GM18526 (cell line): Measurements from ENCODE around the gene ERI2.

Experiments
- POLR2A ChIP-seq: IDR thresholded peaks from 3 replicates; pipeline ENCODE4 v1.6.1; 2011; ENCODE audit not compliant: insufficient read length; ENCODE audit errors: extremely low read depth

Gene ERI2, protein sequence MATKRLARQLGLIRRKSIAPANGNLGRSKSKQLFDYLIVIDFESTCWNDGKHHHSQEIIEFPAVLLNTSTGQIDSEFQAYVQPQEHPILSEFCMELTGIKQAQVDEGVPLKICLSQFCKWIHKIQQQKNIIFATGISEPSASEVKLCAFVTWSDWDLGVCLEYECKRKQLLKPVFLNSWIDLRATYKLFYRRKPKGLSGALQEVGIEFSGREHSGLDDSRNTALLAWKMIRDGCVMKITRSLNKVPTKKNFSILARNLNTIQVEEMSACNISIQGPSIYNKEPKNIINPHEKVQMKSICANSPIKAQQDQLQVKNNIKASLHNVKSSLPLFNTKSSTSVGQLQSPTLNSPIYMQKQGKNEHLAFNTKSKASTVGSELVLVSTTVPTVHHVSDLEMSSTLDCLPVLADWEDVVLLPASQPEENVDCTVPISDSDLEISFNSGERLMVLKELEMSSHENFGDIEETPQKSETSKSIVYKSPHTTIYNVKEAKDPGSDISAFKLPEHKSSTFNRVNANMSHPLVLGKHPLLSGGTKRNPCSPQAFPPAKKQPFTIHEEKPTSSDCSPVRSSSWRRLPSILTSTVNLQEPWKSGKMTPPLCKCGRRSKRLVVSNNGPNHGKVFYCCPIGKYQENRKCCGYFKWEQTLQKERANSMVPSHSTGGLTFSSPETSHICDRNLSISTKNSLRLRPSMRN

DNA sequence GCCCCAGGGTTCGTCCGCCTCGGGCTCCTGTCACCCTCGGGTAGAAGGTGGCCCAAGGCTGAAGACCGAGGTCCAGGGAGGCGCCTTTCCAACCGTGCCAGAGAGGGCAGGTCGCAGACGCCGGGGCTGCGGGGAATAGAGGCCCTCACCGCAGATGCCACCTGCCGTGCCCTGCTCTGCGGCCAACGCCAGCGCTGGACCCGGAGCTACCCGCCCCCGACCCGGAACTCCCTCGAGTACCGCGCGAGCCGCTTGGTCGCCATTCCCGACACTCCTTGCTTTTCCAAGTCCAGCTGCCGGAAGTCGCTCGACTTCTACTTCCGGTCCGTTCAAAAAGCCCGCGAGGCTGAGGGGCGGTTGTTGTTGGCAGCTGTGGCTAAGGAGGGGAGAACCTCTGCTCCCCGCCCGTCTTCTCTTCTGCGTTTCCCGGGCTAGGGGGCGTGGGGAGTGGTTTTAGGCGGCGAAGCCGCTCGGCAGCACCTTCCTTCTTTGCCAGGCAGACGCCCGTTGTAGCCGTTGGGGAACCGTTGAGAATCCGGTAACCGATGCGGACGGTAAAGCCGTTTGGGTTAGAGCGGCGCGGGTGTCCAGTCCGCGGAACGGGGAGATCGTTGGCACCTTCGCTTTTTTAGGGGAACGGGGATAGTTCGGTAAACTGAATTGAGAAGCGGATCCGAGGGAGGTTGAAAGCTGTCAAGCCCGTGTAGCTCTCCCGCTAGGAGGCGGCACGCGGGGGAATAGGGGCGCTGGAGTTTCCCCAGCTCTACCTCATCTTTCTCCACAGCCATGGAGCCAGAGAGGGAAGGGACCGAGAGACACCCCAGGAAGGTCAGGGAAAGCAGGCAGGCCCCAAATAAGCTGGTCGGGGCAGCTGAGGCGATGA, at the start of gene ERI2, which contains the start of gene REXO5:
TSS of gene ERI2 (minus strand) at position 305 of the 883 bp plus-strand sequence. CDS start at position 263, 42 bp downstream.
TSS of gene REXO5 (plus strand) at position 360 of the 883 bp plus-strand sequence. CDS start at position 787, 427 bp downstream.
- TF ChIP-seq POLR2A = no peak

DNA sequence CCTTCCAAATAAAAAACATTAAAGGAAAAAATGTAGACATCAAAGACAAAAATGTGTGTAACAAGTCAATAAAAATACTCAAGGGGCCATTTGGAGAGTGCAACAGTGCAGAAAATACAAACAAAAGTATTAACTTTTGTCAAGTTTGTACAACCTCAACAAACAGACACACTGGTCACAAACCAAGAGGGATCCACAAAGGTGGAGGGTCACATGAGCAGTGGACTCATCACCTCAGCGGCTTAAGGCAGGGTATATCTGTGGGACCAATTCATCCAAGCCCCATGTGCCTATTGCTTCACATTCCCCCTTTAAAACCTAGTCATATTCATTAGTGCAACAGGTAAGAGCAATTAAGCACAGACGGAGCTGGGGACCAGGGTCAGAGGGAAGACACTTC, 48.7 kb upstream of the ERI2 start:
- no peak for TF ChIP-seq POLR2A

DNA sequence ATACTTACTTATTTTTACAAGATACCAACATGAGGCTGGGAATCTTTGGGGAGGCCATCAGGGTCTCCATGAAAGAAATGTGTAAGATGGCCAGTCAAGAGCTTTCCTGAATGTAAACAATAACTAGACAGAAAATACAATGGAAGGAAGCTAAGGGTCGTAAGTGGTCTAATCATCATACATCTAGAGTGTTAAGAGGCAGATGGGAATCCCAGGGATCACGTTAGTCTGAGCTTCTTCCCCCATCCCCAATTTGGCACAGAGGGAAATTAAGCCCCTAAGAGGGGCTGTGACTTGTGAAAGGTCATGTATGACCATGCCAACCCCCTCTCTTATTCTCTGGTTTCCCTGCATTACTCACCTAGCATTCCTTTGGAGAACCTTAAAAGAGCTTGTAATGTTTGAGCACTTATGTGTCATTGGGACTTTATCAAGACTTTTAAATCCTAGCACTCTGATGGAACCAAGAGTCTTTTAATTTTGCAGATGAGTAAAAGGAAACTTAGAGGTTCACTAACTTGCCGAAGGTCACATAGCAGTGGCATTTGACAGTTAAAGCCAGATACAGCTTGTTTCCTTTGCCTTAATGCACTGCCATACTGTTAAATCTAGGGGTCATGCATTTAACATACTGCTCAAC, 47.8 kb upstream of the ERI2 start:
- no peak for TF ChIP-seq POLR2A

DNA sequence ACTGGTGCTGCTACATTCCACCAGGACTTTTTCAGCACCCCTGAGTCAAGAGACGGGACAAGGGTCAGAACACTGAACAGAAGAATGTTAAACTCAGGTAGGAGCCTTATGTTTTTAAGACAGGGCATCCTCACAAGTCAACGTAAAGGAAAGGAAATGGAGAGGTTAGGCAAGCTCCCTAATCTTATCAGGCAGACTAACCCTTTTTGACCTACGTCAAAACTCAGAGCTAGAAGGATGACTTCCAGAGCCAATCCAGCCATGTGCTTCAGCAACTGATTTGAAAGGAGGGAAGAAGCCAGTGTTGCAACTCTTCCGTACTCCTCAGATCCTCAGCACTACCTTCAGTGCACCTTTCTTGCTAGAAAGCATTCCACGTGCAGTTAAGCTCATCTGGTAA, 46.9 kb upstream of the ERI2 start:
- no peak for TF ChIP-seq POLR2A

DNA sequence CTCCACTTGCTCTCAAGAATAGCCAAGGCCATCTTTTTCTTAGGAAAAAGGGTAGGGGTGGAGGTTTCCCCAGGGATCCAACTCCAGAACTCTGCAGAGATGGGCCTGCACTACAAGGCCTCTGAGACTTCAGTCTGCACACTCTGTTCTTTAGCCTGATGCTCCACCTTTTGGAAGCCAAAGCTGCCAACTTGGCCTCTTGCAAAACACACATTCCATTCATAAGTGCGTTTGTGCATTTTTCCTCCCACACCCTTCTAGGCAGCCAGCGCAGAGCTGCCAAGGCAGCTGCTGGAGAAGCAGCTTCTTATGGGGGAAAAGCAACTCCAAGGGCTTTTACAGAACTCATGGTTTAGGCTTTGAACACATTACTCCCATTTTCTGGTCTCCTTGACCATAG, 45.3 kb upstream of the ERI2 start:
- TF ChIP-seq POLR2A = no peak

DNA sequence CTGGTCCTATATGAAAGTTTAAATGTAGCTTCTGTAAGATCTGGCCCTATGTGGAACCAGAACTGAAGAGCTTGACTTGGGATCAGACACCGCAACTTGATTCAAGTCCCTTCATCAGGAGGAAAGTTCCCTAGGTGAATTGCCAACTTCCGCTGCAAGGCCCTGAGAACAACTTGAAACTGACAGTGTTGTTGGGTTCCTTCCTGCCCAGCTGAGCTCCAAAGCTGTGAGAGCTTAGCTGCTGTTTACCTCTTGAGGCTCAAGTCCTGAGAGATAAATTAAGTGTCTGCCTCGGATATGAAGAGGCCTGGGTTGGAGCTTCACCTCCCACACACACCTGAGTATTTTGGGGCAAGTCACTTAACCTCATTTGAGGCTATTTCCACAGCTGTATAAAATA, 44.7 kb upstream of the ERI2 start:
- no peak for TF ChIP-seq POLR2A

DNA sequence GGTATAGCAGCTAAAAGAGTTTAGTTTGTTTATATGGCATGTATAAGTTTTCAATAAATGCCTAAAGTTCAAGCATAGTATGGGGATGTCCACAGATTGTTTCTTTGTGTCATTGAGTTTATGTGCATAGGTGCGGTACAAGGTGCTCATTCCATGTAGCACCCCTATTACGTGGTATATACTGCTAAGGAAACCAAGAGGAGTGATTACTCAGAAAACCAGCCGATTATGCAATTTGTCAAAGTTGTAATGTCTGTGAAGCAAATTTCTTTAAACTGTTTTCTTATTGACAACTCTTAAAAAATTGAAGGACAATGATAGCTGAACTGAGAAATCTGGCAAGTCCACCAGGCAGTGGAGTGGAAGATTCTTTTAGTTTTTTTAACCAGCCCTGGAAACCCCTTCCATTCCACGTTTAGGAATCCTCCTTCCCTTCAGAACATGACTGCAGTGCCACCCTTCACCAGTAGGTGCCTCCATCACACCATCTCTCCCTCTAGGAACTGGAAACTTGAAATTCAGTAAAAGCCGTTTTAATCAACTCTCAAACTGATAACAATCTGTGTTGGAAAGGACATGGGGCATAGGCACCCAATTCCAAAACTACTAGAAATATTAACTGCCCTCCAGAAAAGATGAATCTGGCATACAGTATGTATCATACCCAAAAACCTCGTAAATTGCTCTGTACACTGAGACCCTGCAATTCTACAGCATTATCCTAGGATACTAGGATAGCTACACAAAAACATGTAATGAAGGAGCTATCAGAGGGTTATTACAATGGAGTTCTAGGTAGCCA, 43.5 kb upstream of the ERI2 start:
- TF ChIP-seq POLR2A = no peak

DNA sequence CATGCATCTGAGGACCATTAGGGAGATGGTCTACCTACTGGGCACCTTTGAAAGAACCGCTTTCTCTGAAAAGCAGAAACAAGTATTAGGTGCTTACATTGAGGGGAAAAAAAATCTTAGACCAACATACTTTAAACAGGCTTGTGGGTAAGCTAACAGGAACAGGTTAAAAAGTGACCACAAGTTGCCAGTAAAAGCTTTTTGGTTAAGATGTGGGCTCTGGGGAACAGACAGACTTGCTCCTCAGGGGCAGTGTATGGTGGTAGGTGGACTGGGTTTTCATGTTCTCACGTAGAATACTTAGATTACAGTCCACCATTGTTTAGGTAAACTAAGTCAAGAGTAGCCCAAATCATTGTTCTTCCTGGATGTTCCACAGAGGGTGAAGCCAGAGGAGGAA, 41.3 kb upstream of the ERI2 start:
- TF ChIP-seq POLR2A = no peak

DNA sequence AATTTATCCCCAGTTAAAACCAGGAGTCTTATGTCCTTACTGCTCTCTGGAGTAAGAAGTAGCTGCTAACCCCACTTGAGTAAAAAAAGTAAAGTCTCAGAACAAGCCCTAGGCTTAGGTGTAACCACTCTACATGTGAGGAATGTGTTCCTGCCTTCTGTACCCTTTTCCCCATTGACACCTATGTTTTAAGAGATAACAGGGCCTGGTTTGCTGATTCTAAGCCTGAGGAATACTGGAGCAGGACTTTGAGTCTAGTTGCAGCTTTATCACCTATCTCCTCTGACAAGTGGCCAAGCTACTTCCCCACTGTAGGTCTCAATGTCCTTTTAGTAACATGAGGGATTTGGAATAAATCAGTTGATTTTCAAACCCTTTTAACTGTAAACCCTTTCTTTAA, 40.3 kb upstream of the ERI2 start:
- TF ChIP-seq POLR2A = no peak

DNA sequence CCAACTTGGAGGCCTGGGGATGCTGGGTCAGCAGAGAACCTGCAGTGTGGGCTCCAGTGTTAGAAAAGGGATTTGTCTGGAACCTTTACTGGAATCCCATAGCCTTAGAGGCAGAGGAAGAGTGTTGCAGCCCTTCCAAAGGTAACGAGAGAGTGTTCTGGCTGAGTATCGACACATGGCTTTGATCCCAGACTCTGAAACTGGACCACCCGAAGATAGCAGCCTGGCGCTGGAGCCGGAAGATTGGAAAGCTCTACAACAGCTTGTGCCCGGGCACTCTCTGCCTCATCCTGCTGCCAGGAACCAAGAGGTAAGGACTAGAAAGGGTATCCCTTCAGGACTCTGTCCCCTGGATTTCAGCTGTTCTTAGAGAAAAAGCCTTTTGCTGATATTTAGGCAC, 39.8 kb upstream of the ERI2 start:
- TF ChIP-seq POLR2A = no peak

DNA sequence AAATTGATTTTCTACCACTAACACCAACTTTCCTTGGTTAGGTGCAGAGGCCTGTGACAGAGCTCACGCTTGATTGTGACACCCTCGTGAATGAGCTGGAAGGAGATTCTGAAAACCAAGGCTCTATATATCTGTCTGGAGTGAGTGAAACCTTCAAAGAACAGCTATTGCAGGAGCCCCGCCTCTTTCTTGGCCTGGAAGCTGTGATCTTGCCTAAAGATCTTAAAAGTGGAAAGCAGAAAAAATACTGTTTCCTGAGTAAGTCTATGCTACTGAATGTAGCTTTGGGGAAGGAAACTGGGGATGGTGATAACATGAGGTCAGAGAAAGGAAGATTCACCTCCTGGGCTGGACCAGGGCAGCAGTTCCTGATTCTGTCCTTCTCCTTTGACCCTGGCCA, 38.3 kb upstream of the ERI2 start:
- TF ChIP-seq POLR2A = no peak

DNA sequence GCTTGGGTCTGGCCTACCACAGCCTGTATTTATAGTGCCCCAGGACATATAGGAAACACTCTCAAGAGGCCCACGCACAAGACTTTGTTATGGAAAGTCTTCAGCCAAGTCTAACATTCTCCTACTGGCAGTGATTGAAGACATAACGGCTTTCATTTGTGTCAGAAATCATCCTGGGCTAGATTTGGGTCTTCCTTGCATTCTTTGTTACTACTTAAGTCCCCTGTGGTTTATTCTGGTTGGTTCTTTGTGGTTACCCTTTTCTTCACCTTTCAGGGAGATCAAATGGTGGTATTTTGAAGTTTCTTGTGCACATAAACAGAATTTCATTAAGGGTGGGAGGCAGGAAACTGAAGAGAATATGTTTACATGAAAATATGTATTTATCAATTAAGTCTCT, 37.8 kb upstream of the ERI2 start:
- TF ChIP-seq POLR2A = no peak

DNA sequence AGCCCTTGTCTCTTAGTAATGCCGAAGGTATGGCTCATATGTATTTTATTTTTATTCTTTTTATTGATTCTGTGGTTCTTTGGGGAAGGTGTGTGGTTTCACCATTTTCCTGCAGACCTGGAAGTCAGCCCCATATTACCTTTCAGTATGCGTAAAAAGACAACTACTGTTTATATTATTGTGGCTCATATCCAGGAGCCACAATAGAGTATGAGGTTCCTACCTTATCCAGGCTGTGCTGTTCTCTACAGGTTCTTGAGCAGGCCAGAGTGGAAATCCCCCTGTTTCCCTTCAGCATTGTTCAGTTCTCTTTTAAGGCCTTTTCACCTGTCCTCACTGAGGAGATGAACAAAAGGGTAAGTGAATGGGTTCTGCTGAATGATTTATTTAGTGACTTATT, 33.2 kb upstream of the ERI2 start:
- TF ChIP-seq POLR2A = no peak

DNA sequence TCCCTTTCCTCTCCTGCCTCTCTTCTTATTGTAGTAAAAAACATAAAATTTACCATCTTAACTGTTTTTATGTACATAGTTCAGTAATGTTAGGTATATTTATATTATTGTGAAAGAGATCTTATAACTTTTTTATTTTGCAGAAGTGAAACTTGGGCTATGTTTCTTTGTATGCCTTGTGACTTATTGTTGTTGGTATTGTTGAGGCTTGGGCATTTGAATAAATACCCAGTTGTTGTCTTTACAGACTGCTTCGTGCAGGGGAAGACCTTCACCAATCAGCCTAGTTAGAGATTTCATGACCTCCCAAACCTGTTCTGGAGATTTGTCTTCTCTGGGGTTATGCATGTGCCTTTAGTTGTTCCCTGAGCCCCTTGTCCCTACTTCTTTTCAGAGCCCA, 32.0 kb upstream of the ERI2 start:
- no peak for TF ChIP-seq POLR2A
